ENCODE data around the gene RASA4B. TPM values are rescaled to one million over a fixed set of nuclear protein-coding genes. Genes with fewer than 3 reads are reported as not detected.
"Not testable (repeated sequence)": the region's sequence is repeated elsewhere in the genome, so short reads cannot be mapped to it uniquely, and the experiment has no call there.

RASA4B gene
- total and polyA plus RNA-seq, 2 donors (not counting 3 experiments of a cell fraction or from before 2014, with no cell fraction given), result 3.2 to 9.8 TPM

DNA sequence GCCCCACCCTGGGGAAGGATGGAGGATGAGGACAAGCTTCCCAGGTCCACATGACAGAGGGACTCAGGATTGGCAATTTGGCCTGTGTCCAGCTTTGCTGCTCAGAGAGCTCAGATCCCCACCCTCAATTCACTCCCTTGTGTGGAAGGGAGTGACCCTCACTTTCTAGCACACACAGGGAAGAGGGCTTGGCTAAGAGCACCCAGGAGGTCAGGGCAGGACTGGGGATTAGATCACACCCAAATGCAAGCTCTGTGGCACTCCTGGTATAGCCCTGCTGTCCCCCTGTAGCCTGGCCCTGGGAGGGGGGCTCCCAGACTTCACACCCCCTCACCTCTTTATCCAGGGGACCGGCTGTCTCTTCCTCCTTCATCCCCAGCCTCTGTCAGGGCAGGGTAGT lies 26.8 kb upstream of the RASA4B start:
- CTCF ChIA-PET; H3K4me1 ChIP-seq (ENCODE audit: control insufficient read depth, extremely low read depth, insufficient read depth, low read length); H3K9ac ChIP-seq (replicated peaks; ENCODE audit: extremely low read depth, insufficient read depth, low read length); BruUV-seq (replicated peaks); H4K20me1 ChIP-seq (replicated peaks; ENCODE audit: control insufficient read depth, extremely low read depth, insufficient read depth, low read length); H2AFZ ChIP-seq (ENCODE audit: low read depth, low read length); intact Hi-C loops (cut with micrococcal nuclease); dilution Hi-C loops (cut with MboI; ENCODE audit: extremely low pct_ligation_motif_present, low sequenced_read_pairs); H3K79me2 ChIP-seq (ENCODE audit: control insufficient read depth, insufficient read depth, low read length); POLR2A ChIA-PET; H3K36me3 ChIP-seq (ENCODE audit: control insufficient read depth in 2 of 2, extremely low read depth in 1 of 2, insufficient read depth in 2 of 2, low read length in 2 of 2); H3K27me3 ChIP-seq (ENCODE audit: control insufficient read depth in 2 of 2, insufficient read depth in 2 of 2, low read length in 2 of 2); H3K4me3 ChIP-seq (replicated peaks in 1 of 3; ENCODE audit: insufficient read depth in 1 of 3, low read depth in 1 of 3, low read length in 3 of 3); FAIRE-seq; H3K9me3 ChIP-seq (replicated peaks; ENCODE audit: control insufficient read depth, insufficient read depth, low read length); H3K4me2 ChIP-seq (ENCODE audit: insufficient read depth, low read length); H3K27ac ChIP-seq (ENCODE audit: insufficient read depth, low read depth, low read length); H3K9me1 ChIP-seq (replicated peaks; ENCODE audit: control insufficient read depth, extremely low read depth, insufficient read depth, low read length); DNase-seq (ENCODE audit: low read depth, low spot score): not testable (repeated sequence)

- H3K27me3 ChIP-seq (ENCODE audit: control insufficient read depth in 2 of 2, insufficient read depth in 2 of 2, low read length in 2 of 2); H3K79me2 ChIP-seq (ENCODE audit: control insufficient read depth, insufficient read depth, low read length); H3K4me2 ChIP-seq (ENCODE audit: insufficient read depth, low read length); intact Hi-C loops (cut with micrococcal nuclease); H3K9ac ChIP-seq (replicated peaks; ENCODE audit: extremely low read depth, insufficient read depth, low read length); BruUV-seq (replicated peaks); H3K36me3 ChIP-seq (ENCODE audit: control insufficient read depth in 2 of 2, extremely low read depth in 1 of 2, insufficient read depth in 2 of 2, low read length in 2 of 2); H4K20me1 ChIP-seq (replicated peaks; ENCODE audit: control insufficient read depth, extremely low read depth, insufficient read depth, low read length); CTCF ChIA-PET; H3K9me3 ChIP-seq (replicated peaks; ENCODE audit: control insufficient read depth, insufficient read depth, low read length); FAIRE-seq; H2AFZ ChIP-seq (ENCODE audit: low read depth, low read length); dilution Hi-C loops (cut with MboI; ENCODE audit: extremely low pct_ligation_motif_present, low sequenced_read_pairs); H3K27ac ChIP-seq (ENCODE audit: insufficient read depth, low read depth, low read length); H3K4me1 ChIP-seq (ENCODE audit: control insufficient read depth, extremely low read depth, insufficient read depth, low read length); H3K4me3 ChIP-seq (replicated peaks in 1 of 3; ENCODE audit: insufficient read depth in 1 of 3, low read depth in 1 of 3, low read length in 3 of 3); DNase-seq (ENCODE audit: low read depth, low spot score); H3K9me1 ChIP-seq (replicated peaks; ENCODE audit: control insufficient read depth, extremely low read depth, insufficient read depth, low read length); POLR2A ChIA-PET: not testable (repeated sequence)
These were observed 26.0 kb upstream of the RASA4B start, which contains the start of gene UPK3BL2 for GRCh38 chr7:102543596-102543995. TSS of gene UPK3BL2 (minus strand) at chr7:102543696. CDS start at chr7:102543636, 60 bp downstream.

DNA sequence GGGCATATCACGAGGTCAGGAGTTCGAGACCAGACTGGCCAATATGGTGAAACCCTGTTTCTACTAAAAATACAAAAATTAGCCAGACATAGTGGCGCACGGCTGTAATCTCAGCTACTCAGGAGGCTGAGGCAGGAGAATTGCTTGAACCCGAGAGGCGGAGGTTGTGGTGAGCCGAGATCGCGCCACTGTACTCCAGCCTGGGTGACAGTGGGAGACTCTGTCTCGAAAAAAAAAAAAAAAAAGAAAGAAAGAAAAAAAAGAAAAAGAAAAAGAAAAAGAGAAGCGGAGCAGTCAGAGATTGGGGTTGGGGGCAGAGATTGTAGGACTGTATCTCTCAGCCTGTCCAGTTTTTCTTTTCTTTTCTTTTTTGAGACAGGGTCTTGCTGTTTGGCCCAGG lies 25.2 kb upstream of the RASA4B start:
- BruUV-seq (replicated peaks); DNase-seq (ENCODE audit: low read depth, low spot score); H3K9me1 ChIP-seq (replicated peaks; ENCODE audit: control insufficient read depth, extremely low read depth, insufficient read depth, low read length); H3K4me3 ChIP-seq (replicated peaks in 1 of 3; ENCODE audit: insufficient read depth in 1 of 3, low read depth in 1 of 3, low read length in 3 of 3); intact Hi-C loops (cut with micrococcal nuclease); dilution Hi-C loops (cut with MboI; ENCODE audit: extremely low pct_ligation_motif_present, low sequenced_read_pairs); H3K27ac ChIP-seq (ENCODE audit: insufficient read depth, low read depth, low read length); H3K4me1 ChIP-seq (ENCODE audit: control insufficient read depth, extremely low read depth, insufficient read depth, low read length); CTCF ChIA-PET; H3K79me2 ChIP-seq (ENCODE audit: control insufficient read depth, insufficient read depth, low read length); H3K36me3 ChIP-seq (ENCODE audit: control insufficient read depth in 2 of 2, extremely low read depth in 1 of 2, insufficient read depth in 2 of 2, low read length in 2 of 2); H2AFZ ChIP-seq (ENCODE audit: low read depth, low read length); H3K9me3 ChIP-seq (replicated peaks; ENCODE audit: control insufficient read depth, insufficient read depth, low read length); H3K9ac ChIP-seq (replicated peaks; ENCODE audit: extremely low read depth, insufficient read depth, low read length); FAIRE-seq; H3K4me2 ChIP-seq (ENCODE audit: insufficient read depth, low read length); H4K20me1 ChIP-seq (replicated peaks; ENCODE audit: control insufficient read depth, extremely low read depth, insufficient read depth, low read length); POLR2A ChIA-PET; H3K27me3 ChIP-seq (ENCODE audit: control insufficient read depth in 2 of 2, insufficient read depth in 2 of 2, low read length in 2 of 2): not testable (repeated sequence)

DNA sequence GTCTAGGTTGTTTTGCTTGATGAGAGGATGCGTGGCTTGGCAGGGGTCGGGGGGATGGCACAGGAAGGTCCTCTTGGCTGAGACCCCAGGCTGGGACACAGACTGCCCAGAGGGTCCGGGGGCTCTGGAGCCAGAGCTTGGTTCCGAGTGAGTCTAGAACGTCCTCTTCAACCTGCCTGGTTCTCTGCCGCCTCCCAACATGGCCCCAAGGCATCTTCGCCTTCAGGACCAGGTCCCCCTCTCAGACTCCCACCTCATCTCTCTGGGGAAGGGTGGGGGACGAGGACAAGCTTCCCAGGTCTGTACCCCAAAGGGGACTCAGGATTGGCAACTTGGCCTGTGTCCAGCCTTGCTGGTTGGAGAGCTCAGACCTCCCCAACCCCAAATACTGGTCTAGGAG lies 24.5 kb upstream of the RASA4B start:
- H4K20me1 ChIP-seq (replicated peaks; ENCODE audit: control insufficient read depth, extremely low read depth, insufficient read depth, low read length); H3K4me1 ChIP-seq (ENCODE audit: control insufficient read depth, extremely low read depth, insufficient read depth, low read length); H3K4me2 ChIP-seq (ENCODE audit: insufficient read depth, low read length); H3K27ac ChIP-seq (ENCODE audit: insufficient read depth, low read depth, low read length); H3K9ac ChIP-seq (replicated peaks; ENCODE audit: extremely low read depth, insufficient read depth, low read length); intact Hi-C loops (cut with micrococcal nuclease); H3K9me1 ChIP-seq (replicated peaks; ENCODE audit: control insufficient read depth, extremely low read depth, insufficient read depth, low read length); FAIRE-seq; H2AFZ ChIP-seq (ENCODE audit: low read depth, low read length); DNase-seq (ENCODE audit: low read depth, low spot score); CTCF ChIA-PET; H3K27me3 ChIP-seq (ENCODE audit: control insufficient read depth in 2 of 2, insufficient read depth in 2 of 2, low read length in 2 of 2); dilution Hi-C loops (cut with MboI; ENCODE audit: extremely low pct_ligation_motif_present, low sequenced_read_pairs); H3K36me3 ChIP-seq (ENCODE audit: control insufficient read depth in 2 of 2, extremely low read depth in 1 of 2, insufficient read depth in 2 of 2, low read length in 2 of 2); H3K9me3 ChIP-seq (replicated peaks; ENCODE audit: control insufficient read depth, insufficient read depth, low read length); BruUV-seq (replicated peaks); H3K4me3 ChIP-seq (replicated peaks in 1 of 3; ENCODE audit: insufficient read depth in 1 of 3, low read depth in 1 of 3, low read length in 3 of 3); H3K79me2 ChIP-seq (ENCODE audit: control insufficient read depth, insufficient read depth, low read length); POLR2A ChIA-PET: not testable (repeated sequence)

Data from endothelial cell of umbilical vein (primary cell).